GM12801 (cell line): Measurements from ENCODE around the gene SNPH.

Source experiments
- TF ChIP-seq, protein P1 (sequence below): IDR thresholded peaks from one replicate; pipeline ENCODE4 v1.5.1; 2011; ENCODE audit warnings: control low read depth; ENCODE audit not compliant: insufficient read length; ENCODE audit errors: extremely low read depth

SNPH gene

DNA sequence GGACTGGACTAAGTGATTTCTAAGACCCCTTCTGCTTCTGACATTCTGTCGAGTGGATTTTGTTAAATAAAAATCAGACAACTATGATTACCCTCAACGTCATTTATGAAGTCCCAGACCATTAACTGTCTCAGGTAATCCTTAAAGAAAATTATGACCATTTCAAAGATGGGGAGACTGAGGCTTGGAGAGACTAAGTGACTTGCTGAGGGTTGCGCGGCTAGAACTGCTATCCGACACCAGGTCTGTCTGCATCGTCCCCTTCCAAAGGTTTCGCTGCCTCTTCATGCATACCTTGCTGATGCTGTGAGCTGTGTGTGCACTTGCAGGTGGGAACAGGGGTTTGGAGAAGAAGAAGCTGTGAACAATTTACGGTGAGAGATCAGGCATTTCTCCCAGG lies 3.1 kb downstream of the SNPH start:
- TF ChIP-seq, protein P1, sequence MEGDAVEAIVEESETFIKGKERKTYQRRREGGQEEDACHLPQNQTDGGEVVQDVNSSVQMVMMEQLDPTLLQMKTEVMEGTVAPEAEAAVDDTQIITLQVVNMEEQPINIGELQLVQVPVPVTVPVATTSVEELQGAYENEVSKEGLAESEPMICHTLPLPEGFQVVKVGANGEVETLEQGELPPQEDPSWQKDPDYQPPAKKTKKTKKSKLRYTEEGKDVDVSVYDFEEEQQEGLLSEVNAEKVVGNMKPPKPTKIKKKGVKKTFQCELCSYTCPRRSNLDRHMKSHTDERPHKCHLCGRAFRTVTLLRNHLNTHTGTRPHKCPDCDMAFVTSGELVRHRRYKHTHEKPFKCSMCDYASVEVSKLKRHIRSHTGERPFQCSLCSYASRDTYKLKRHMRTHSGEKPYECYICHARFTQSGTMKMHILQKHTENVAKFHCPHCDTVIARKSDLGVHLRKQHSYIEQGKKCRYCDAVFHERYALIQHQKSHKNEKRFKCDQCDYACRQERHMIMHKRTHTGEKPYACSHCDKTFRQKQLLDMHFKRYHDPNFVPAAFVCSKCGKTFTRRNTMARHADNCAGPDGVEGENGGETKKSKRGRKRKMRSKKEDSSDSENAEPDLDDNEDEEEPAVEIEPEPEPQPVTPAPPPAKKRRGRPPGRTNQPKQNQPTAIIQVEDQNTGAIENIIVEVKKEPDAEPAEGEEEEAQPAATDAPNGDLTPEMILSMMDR: no peak

DNA sequence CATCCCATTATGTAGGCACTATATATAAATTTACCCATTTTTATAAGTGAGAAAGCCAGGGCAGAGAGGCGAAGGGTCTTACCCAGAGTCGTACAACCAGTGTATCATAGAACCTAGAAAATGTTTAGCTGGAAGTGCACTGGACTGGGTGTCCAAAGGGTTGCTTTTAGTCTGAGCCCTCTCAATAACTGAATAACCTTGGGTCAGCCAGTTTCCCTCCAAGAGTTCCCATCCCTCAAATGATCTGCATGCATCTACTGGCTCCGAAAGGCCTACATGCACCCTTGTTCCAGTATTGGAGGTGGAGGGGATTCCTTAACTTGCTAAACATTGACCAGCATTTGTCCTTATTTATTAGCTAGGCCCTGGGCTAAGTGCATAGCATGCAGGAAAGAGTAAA lies 3.8 kb downstream of the SNPH start:
- TF ChIP-seq, protein P1: no peak

DNA sequence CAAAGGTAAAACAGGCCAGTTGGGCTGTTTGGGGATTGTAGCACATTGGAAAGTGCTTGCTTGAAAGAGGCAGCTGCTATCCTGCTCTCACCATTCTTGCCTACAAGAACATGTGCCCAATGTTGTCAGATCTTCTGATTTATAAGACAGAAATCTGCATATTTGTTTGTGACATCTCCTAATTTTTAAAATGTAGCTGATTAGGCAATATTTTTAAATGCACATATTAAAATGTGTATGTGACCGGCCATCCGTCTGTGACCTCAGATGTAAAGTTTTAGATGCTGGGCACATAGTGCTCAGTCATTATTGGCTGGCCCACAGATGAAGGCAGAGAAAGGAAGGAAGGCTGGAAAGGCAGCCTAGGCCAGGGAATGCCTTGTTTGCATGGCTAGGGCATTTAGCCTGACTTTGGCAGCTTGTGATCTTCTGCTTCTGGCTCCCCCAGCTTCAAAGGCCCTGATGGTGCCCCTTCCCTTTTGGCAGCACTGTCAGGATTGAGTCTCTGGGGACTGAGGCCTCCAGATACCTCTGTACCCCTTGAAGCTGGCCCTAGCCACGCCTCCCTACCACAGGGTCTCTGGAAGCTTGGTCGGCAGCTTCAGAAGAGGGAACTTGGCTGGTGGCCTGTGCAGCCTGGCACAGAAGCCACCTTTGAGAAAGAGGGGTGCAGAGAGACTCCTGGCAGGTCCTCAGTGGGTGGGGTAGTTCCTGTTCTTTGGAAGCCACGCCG lies 6.4 kb downstream of the SNPH start:
- TF ChIP-seq, protein P1: no peak

DNA sequence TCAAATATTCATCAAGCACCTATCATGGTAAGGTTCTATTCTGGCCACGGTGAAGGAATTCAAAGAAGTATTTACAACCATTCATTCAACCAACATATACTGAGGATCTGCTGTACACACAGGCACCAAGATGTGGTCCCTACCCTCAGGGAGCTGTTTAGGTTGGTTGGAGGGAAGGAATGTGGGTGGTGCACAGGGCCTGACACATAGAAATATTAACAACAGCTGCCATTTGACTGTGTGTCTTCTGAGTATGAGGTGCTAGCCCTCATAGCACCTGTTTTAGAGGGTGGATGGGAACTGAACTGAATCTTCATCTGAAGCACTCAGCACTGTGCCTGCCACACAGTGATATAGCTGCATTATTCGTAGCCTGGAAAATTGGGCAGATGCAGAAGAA lies 7.3 kb downstream of the SNPH start:
- TF ChIP-seq, protein P1: no peak

DNA sequence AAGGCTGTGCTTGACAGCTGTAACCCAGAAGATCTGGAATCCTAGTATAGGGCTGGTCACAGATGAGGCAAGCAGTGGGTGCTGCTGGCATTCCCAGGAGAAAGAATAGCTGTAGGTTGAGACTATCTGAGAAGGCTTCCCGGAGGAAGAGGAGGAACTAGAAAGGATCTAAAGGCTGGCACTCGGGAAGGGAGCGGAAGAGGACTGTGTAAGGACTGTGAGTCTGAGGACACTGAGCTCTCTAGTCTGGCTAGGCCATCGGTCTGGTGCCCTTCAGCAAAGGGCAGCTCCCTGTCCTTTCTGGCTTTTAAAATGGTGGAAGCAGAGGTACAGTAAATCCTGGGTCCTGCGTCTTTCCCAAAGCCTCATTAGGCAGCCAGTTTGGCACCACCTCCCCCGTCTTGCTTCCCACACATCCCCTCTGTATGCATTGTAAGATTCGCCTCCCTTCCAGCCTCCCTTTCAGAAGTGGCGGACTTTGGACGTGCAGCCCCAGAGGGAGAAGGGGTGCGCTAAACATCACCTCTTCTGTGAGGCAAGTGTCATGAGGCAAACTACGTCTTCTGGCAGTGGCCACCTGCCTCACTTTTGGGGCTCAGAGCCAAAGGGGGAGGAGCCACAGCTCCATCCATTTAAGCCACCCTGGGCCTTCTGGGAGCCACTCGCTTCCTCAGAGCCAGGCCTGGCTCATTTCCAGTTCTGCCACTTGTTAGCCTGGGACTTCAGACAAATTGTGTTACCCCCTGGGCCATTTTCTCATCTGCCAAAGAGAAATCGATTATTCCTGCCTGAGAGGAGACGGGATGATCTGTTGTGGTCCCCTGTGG lies 8.6 kb downstream of the SNPH start:
- TF ChIP-seq, protein P1: no peak

DNA sequence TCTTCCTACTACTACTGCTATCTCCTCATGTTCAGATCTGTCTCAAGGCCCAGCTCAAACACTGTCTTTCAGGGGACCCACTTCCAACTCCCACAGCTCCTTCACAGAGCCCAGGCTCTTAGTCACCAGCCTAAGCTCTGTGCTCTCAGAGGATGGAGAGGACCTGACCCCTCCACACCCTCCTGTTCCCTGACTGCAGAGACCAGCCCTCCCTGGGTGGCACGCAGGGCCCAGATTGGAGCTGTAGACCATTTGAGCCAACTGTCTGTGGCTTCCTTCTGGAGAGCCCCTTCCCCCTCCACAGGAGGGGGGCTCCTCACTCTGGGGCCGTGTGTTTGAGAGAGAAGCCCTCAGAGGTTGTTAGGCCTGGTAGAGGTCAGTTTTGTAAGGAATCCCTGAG lies 9.8 kb downstream of the SNPH start:
- TF ChIP-seq, protein P1: no peak

DNA sequence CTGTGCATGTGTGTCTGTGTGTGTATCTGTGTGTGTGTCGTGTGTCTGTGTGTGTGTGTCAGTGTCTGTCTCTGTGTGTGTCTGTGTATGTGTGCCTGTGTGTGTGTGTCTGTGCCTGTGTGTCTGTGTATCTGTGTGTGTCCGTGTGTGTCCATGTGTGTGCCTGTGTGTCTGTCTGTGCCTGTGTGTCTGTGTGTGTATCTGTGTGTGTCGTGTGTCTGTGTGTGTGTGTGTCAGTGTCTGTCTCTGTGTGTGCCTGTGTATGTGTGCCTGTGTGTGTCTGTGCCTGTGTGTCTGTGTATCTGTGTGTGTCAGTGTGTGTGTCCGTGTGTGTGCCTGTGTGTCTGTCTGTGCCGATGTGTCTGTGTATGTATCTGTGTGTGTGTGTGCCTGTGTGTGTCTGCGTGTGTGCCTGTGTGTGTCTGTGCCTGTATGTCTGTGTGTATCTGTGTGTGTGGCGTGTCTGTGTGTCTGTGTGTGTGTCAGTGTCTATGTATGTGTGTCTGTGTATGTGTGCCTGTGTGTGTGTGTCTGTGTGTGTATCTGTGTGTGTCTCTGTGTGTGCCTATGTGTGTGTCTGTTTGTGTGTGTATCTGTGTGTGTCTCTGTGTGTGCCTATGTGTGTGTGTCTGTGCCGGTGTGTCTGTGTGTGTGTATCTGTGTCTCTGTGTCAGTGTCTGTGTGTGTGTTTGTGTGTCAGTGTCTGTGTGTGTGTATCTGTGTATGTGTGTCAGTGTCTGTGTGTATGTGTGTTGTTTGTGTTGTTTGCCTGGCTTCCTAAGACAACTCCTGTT lies 11.6 kb downstream of the SNPH start:
- TF ChIP-seq, protein P1: no peak
